LNCAP (cell line): ENCODE results near the gene KASH5.

Experiments
- TF ChIP-seq, protein P1 (sequence below): fragments of 450-650 bp; IDR thresholded peaks from 2 replicates; pipeline ENCODE4 v1.5.1; 2017; ENCODE audit warnings: mild to moderate bottlenecking

Gene KASH5

DNA sequence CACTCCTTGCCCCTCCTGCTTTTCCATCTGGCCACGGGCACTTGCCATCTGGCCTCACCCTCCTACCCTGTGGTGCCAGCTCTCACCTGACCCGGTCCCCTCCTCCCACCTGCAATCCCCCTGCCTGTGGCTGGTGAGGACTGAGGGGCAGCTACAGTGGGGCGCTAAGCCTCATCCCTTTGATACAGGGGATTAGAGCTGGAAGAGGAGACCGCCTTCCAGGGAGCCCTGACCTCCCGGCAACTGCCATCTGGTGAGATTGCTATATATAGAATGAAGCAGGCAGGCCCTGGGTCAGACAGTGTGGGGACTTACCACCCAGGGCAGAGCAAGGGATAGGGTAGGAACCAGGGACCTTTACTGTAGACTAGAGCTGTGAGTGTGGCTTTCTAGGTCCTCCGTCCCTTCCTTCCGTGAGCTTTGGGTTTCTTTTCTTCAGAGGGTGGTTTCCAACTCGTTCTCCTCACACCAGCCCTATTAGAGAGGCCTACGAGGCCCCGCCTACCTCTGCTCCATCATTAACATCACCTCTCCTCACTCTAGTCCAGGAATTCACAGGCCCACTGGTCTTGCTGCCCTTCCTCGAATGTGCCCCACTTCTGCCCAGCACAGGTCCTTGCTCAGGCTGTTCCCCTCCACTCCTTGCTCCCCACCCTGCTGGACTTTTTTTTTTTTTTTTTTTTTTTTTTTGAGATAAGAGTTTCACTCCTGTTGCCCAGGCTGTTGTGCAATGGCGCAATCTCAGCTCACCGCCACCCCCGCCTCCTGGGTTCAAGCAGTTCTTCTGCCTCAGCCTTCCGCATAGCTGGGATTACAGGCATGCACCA, 7.7 kb downstream of the KASH5 start:
- TF ChIP-seq, protein P1, sequence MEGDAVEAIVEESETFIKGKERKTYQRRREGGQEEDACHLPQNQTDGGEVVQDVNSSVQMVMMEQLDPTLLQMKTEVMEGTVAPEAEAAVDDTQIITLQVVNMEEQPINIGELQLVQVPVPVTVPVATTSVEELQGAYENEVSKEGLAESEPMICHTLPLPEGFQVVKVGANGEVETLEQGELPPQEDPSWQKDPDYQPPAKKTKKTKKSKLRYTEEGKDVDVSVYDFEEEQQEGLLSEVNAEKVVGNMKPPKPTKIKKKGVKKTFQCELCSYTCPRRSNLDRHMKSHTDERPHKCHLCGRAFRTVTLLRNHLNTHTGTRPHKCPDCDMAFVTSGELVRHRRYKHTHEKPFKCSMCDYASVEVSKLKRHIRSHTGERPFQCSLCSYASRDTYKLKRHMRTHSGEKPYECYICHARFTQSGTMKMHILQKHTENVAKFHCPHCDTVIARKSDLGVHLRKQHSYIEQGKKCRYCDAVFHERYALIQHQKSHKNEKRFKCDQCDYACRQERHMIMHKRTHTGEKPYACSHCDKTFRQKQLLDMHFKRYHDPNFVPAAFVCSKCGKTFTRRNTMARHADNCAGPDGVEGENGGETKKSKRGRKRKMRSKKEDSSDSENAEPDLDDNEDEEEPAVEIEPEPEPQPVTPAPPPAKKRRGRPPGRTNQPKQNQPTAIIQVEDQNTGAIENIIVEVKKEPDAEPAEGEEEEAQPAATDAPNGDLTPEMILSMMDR = no peak

DNA sequence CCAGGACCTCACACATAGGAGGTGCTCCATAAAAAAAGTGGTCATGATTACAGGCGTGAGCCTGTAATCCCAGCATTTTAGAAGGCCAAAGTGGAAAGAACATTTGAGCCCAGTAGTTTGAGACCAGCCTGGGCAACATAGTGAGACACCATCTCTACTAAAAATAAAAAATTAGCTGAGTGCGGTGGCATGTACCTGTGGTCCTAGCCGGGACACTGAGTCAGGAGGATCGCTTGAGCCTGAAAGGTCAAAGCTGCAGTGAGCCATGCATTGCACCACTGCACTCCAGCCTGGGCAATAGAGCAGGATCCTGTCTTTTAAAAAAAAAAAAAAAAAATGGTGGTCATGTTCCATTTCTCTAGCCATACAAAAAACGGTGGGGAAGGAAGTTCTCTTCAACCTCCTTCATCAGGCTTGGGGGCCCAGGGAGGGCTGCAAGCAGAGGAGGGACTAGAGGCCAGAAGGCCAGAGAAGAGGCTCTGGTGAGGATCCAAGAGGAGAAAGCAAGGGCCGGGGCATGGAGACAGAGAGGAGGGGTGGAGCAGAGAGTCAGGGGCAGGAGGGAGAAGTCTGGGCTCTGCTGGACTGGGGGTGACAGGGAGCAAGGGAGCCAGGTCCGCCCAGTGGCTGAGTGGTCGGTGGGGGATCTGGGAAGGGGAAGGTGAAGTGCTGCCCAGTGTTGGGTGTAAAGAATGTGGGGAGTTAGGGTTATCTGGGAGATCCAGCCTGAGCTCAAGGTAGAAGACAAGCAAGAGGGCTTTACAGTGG, 8.9 kb downstream of the KASH5 start:
- TF ChIP-seq, protein P1 = no peak

DNA sequence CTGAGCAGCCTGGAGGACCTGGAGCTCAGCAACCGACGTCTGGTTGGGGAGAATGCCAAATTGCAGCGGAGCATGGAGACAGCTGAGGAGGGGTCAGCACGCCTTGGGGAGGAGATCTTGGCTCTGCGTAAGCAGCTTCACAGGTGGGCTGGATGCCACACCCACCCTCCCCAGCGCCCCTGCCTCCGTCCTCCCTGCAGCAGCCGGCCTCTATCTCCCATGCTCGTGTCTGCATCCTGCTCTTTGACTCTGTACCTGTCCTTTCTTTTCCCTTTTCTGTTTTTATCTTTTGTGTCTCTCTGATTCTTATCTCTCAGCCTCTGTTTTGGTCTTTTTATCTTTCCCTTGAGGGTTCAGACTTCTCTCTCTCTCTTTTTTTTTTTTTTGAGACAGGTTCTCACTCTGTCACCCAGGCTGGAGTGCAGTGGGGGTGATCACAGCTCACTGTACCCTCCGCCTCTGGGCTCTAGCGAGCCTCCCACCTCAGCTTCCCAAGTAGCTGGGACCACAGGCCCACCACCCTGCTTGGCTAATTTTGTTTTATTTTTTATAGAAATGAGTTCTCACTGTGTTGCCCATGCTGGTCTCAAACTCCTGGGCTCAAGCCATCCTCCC, 10.1 kb downstream of the KASH5 start:
- TF ChIP-seq, protein P1 = no peak

DNA sequence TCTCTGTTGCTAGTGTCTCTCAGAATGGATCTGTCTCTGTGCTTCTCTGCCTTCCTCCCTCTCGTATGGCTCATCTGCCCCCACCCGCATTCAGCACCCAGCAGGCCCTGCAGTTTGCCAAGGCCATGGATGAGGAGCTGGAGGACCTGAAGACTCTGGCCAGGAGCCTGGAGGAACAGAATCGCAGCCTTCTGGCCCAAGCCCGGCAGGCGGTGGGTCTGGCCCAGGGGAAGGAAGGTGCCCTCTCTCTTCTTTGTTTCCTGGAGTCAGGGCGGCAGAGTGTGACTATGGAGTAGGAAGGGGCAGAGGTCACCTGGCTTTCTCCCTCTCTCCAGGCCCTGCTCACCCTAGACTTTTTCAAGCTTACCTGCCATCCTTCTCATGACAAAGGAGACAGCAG, 10.9 kb downstream of the KASH5 start:
- TF ChIP-seq, protein P1 = no peak

DNA sequence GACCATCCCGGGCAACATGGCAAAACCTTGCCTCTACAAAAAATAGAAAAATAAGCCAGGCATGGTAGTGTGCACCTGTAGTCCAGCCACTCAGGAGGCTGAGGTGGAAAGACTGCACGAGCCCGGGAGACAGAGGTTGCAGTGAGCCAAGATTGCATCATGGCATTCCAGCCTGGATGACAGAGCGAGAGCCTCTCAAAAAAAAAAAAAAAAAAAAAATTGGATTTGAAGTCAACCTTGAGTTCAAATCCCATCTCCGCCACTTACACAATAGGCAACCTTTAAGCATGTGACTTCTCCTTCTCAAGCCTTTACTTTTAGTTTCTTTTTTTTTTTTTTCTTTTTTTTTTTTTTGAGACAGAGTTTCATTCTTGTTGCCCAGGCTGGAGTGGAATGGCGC, 12.0 kb downstream of the KASH5 start:
- TF ChIP-seq, protein P1 = no peak

DNA sequence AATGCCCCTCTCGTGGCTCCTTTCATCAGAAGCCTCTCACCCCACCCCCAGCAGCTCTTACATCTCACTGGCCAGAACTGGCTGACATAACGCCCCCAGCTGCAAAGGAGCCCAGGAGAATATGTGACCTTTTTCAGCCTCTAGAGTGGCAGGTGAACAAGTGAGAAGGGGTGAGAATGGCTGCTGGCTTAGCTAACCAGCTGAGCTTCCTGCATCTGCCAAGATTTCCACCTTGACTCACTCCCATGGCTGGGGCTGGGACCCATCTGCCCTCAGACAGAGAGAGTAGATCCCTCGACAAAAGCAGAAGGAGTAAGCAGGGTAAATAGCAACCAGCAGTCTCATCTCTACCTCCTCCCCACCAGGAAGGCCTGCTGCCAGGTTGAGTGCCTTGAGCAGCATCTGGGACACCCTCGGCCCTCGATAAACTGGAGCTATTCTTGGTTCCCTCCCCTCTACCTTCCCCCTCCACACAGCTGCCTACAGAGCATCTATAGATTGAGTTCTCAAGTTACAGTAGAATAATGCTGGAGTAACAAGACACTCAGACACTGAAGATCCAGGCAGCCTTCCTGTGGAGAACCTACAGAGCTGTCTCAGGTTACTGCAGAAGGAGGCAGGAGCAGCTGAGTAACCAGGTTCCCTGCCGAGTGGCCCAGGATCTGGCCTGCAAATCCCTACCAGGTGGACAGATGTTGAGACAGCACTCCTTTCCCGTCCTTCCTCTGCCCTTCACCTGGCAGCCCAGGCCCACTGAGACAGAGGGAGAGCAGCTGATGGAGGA, 15.5 kb downstream of the KASH5 start:
- TF ChIP-seq, protein P1 = no peak

DNA sequence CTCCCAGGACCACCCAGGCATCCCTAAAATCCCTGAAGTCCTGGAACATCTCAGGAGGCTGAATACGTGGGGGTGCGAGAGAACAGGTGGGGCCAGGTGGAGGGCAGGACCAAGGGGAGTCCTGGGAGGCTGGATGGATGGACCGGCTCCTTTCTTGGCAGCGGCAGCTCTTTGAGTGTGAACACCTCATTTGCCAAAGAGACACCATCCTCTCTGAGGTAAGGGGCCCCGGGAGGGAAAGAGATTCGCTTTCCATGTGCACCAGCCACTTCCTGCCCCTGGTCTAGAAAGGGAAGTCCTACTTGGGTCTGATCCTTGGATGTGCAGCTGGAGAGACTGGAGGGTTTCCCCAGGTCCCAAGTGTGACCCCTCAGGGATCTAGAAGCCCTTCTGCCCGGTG, 19.0 kb downstream of the KASH5 start:
- TF ChIP-seq, protein P1 = no peak
